K562 (cell line): ENCODE measurements around the gene SLC13A4. TPM values are rescaled to one million over a fixed set of nuclear protein-coding genes. Genes with fewer than 3 reads are reported as not detected.

ENCODE experiments used
- ARHGAP35 ChIP-seq: fragments of 450-650 bp; IDR thresholded peaks from 2 replicates; pipeline ENCODE4 v1.6.1; 2018; ENCODE audit not compliant: partially characterized antibody
- BHLHE40 ChIP-seq: IDR thresholded peaks from 2 replicates; pipeline ENCODE4 v1.6.1; 2011; ENCODE audit warnings: low read length, improper control_type of control experiment
- CEBPB ChIP-seq: fragments of 450-650 bp; IDR thresholded peaks from 2 replicates; pipeline ENCODE4 v1.6.1; 2016; ENCODE audit warnings: missing genetic modification characterization, missing compliant biosample characterization
- DIDO1 ChIP-seq: fragments of 450-650 bp; IDR thresholded peaks from 2 replicates; pipeline ENCODE4 v1.6.1; 2016; ENCODE audit warnings: low read depth, missing biosample characterization, missing genetic modification characterization
- FOXJ3 ChIP-seq: sonication (generic); formaldehyde crosslinking; IDR thresholded peaks from 2 replicates; pipeline ENCODE4 v1.4.0; 2020; ENCODE audit warnings: mild to moderate bottlenecking, missing genetic modification reagents
- HCFC1 ChIP-seq: IDR thresholded peaks from 2 replicates; pipeline ENCODE4 v1.6.1; 2012; ENCODE audit warnings: low read depth, low read length, improper control_type of control experiment
- HLTF ChIP-seq: fragments of 450-650 bp; IDR thresholded peaks from 2 replicates; pipeline ENCODE4 v1.6.1; 2016
- JUN ChIP-seq, 2 experiments: sonication (generic) in 1 of 2; formaldehyde crosslinking in 1 of 2; IDR thresholded peaks; 2 replicates each; pipeline versions ENCODE4 v1.6.1 to v1.8.0; 2012 to 2022; ENCODE audit warnings: borderline replicate concordance in 2 of 2, mild to moderate bottlenecking in 2 of 2, improper control_type of control experiment in 1 of 2, low read depth in 1 of 2, low read length in 1 of 2, missing genetic modification reagents in 1 of 2
- KDM5B ChIP-seq: fragments of 200-600 bp; sonication (generic); IDR thresholded peaks from 2 replicates; pipeline ENCODE4 v1.6.1; 2012; ENCODE audit warnings: low read depth, mild to moderate bottlenecking, moderate library complexity, low read length, control low read depth, inconsistent platforms; ENCODE audit not compliant: insufficient replicate concordance
- MYC ChIP-seq, 2 experiments: fragments of 250-450 bp in 1 of 2; sonication (Bioruptor Pico) in 1 of 2; IDR thresholded peaks; 2 replicates each; pipeline versions ENCODE4 v1.5.1 to v1.6.1; 2012 to 2021; ENCODE audit warnings: low read depth in 2 of 2, borderline replicate concordance in 1 of 2, improper control_type of control experiment in 1 of 2, low read length in 1 of 2, mild to moderate bottlenecking in 1 of 2, moderate library complexity in 1 of 2
- NBN ChIP-seq: fragments of 450-650 bp; IDR thresholded peaks from 2 replicates; pipeline ENCODE4 v1.6.1; 2016; ENCODE audit warnings: low read depth, mild to moderate bottlenecking
- NCOA1 ChIP-seq: fragments of 450-650 bp; IDR thresholded peaks from 2 replicates; pipeline ENCODE4 v1.6.1; 2016; ENCODE audit warnings: low read depth
- OTX1 ChIP-seq: fragments of 450-650 bp; formaldehyde crosslinking; IDR thresholded peaks from 2 replicates; pipeline ENCODE4 v1.4.0; 2022; ENCODE audit warnings: mild to moderate bottlenecking
- PPARD ChIP-seq: fragments of 250-450 bp; sonication (Bioruptor Pico); IDR thresholded peaks from 2 replicates; pipeline ENCODE4 v1.8.0; 2022; ENCODE audit warnings: inconsistent platforms, mild to moderate bottlenecking, moderate library complexity
- PURB ChIP-seq: sonication (generic); formaldehyde crosslinking; IDR thresholded peaks from 2 replicates; pipeline ENCODE4 v1.9.0; 2021; ENCODE audit warnings: low read depth, mild to moderate bottlenecking, missing genetic modification reagents
- RBBP5 ChIP-seq: fragments of 200-600 bp; sonication (generic); IDR thresholded peaks from 2 replicates; pipeline ENCODE4 v1.6.1; 2012; ENCODE audit warnings: borderline replicate concordance, mild to moderate bottlenecking, low read length, control low read depth, inconsistent platforms; ENCODE audit not compliant: insufficient read depth, poor library complexity, severe bottlenecking
- SMAD1 ChIP-seq: fragments of 150-350 bp; IDR thresholded peaks from 2 replicates; pipeline ENCODE4 v1.6.1; 2014; ENCODE audit warnings: low read length, low read depth; ENCODE audit not compliant: partially characterized antibody
- SRSF1 ChIP-seq: fragments of 200-400 bp; formaldehyde crosslinking; IDR thresholded peaks from 2 replicates; pipeline ENCODE4 v1.6.1; 2017; ENCODE audit warnings: mild to moderate bottlenecking, low read depth, low read length, moderate library complexity
- TFAP4 ChIP-seq: sonication (generic); formaldehyde crosslinking; IDR thresholded peaks from 2 replicates; pipeline ENCODE4 v1.8.0; 2022; ENCODE audit warnings: missing genetic modification reagents, mild to moderate bottlenecking, moderate library complexity, borderline replicate concordance
- USF1 ChIP-seq: sonication (generic); formaldehyde crosslinking; IDR thresholded peaks from 2 replicates; pipeline ENCODE4 v1.9.0; 2022; ENCODE audit warnings: mild to moderate bottlenecking, missing genetic modification reagents
- ZFP91 ChIP-seq: sonication (generic); formaldehyde crosslinking; IDR thresholded peaks from 2 replicates; pipeline ENCODE4 v1.8.0; 2022; ENCODE audit warnings: mild to moderate bottlenecking, missing genetic modification reagents
- ZNF239 ChIP-seq: fragments of 250-450 bp; sonication (Bioruptor Pico); IDR thresholded peaks from 2 replicates; pipeline ENCODE4 v1.4.0; 2020; ENCODE audit warnings: mild to moderate bottlenecking
- ZNF274 ChIP-seq: IDR thresholded peaks from 2 replicates; pipeline ENCODE4 v1.6.1; 2011; ENCODE audit warnings: low read depth, mild to moderate bottlenecking, low read length, moderate library complexity, borderline replicate concordance
- ZNF431 ChIP-seq: sonication (generic); formaldehyde crosslinking; IDR thresholded peaks from 2 replicates; pipeline ENCODE4 v1.8.0; 2022; ENCODE audit warnings: mild to moderate bottlenecking, missing genetic modification reagents
- polyA plus RNA-seq, 8 experiments: library from polyadenylated mRNA; depleted of rRNA in 4 of 8; stranded (reverse) in 5 of 8; unstranded in 3 of 8; fragments of >200 nt; fragmentation: Nextera tagmentation in 2 of 8; fragmentation: Illumina TruSeq in 1 of 8; extraction: Ambion mirVana in 2 of 8; extraction: Trizol in 1 of 8; gene quantifications; 2 replicates each; pipeline versions ENCODE4 v1.2.1 to v1.2.3, GENCODE V29; 2011 to 2014; ENCODE audit warnings: inconsistent platforms in 1 of 8, missing spikeins in 1 of 8
- total RNA-seq, 7 experiments: library from RNA; depleted of rRNA in 6 of 7; stranded (reverse); fragments of >200 nt in 6 of 7; fragmentation: Illumina TruSeq in 2 of 7; extraction: Trizol in 2 of 7; gene quantifications; 2 replicates each; pipeline versions ENCODE4 v1.2.1 to v1.2.3, GENCODE V29; 2011 to 2021; ENCODE audit warnings: low replicate concordance in 1 of 7

SLC13A4 gene
- total and polyA plus RNA-seq, 9 of the 15 experiments (the other 6 are each of a cell fraction or from before 2014, with no cell fraction given) = 0.11 to 1.0 (median 0.36) TPM

- peak; percentile 74 for TF ChIP-seq USF1
- TF ChIP-seq ARHGAP35 = no peak
- TF ChIP-seq FOXJ3 = no peak
- peak; percentile 62; the same call in 1 of the 2 replicates for TF ChIP-seq JUN (IDR thresholded peaks at IDR 0.05; ENCODE audit: borderline replicate concordance, low read depth, low read length)
- peak; percentile 90 for TF ChIP-seq JUN (CRISPR knock-in tag; IDR thresholded peaks at IDR 0.05; ENCODE audit: borderline replicate concordance)
- no peak for TF ChIP-seq OTX1 (CRISPR knock-in tag)
- peak; percentile 92 for TF ChIP-seq ZNF431 (CRISPR knock-in tag)
- no peak for TF ChIP-seq HLTF
- TF ChIP-seq HCFC1 = peak; percentile 82
- TF ChIP-seq ZNF239 (CRISPR knock-in tag) = peak; percentile 59
- peak; percentile 71; the same call in 1 of the 2 replicates for TF ChIP-seq DIDO1 (tag)
- no peak for TF ChIP-seq NBN
- no peak; the same call in 1 of the 2 replicates for TF ChIP-seq MYC (IDR thresholded peaks at IDR 0.05; ENCODE audit: low read depth, low read length)
- no peak; the same call in none of the 2 replicates for TF ChIP-seq MYC (CRISPR knock-in tag; IDR thresholded peaks at IDR 0.05; ENCODE audit: borderline replicate concordance, low read depth)
- peak; percentile 76; the same call in 1 of the 2 replicates for TF ChIP-seq ZFP91 (CRISPR knock-in tag)
- TF ChIP-seq CEBPB (tag) = peak; percentile 97
- 0 out of 2 replicates have a peak, but pooled peaks have one; percentile 71 for TF ChIP-seq SRSF1
- peak; percentile 93 for TF ChIP-seq RBBP5
- TF ChIP-seq SMAD1 = peak; percentile 88
- no peak for TF ChIP-seq ZNF274
- TF ChIP-seq BHLHE40 = peak; percentile 75
- peak; percentile 98 for TF ChIP-seq KDM5B
- TF ChIP-seq PPARD (CRISPR knock-in tag) = no peak
- TF ChIP-seq NCOA1 = peak; percentile 82; the same call in 1 of the 2 replicates
- no peak for TF ChIP-seq PURB (CRISPR knock-in tag)
- peak; percentile 95 for TF ChIP-seq TFAP4 (CRISPR knock-in tag)
Measured at GRCh38 chr7:135662373-135663114, 65.4 kb downstream of the SLC13A4 start, which contains the start of gene STMP1 (continued).
